ENCODE results near the gene UTS2B. TPM values are rescaled to one million over a fixed set of nuclear protein-coding genes. Genes with fewer than 3 reads are reported as not detected.
A peak's percentile ranks its signal among the peaks of the same experiment; 100 is the strongest.

UTS2B gene
- total and polyA plus RNA-seq, 2 of the 4 experiments (the other 2 are of a cell fraction): 0.72 to 0.79 TPM

DNA sequence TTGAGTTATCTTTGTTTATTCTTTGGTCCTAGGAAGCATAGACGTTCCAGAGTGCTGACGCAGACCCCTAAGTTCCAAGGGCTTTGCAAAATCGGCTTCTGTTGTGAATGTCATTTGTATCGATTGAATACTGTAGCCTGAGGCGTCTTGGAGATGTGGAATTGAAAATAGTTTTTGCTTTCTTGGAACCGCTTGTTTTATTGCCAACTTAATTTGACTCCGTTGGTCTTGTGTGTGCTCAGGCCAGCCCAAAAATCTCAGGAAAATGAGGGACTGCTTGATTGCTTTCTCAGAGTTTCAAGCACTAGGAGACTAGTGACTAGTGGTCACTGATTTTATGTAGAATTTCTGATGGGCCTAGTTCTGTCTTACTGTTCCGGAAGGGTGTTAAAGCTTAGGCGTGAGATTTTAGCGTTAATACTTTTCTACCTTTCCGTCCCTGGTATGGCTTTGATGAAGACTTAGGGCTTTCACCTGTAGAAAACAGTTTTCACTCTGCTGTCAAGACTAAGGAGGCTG, 263 bp upstream of the UTS2B start:
- peak overlapping the region; percentile 98 for H3K18ac ChIP-seq (ENCODE audit: low read depth, low read length)
- intact Hi-C loops (cut with micrococcal nuclease): loop anchor here (2.0 to 5.0 kb wide), 2 partner anchors 47 to 58 kb away; no protein-coding TSS in a partner anchor
- POLR2A ChIA-PET (ENCODE audit: unreplicated experiment): interaction anchor here (0.6 to 0.9 kb wide), 3 partner anchors 42 to 841 kb away, joined by 3 to 4 read pairs (median 3); no protein-coding TSS in a partner anchor

More for the DNA sequence above, 263 bp upstream of the UTS2B start:
- Histone ChIP-seq H3K56ac (ENCODE audit: extremely low read depth, insufficient read depth, low read length) (peak overlapping the region; percentile 100), H3K4me1 (ENCODE audit: control insufficient read depth, insufficient read depth, low read length) (peaks cover 10% of the 10 kb centered on the region), H3K4me2 (ENCODE audit: low read depth, low read length) (peak overlapping the region; percentile 95), H3K9ac (ENCODE audit: low read depth, low read length) (peak overlapping the region; percentile 100), H3K36me3 (ENCODE audit: control insufficient read depth, insufficient read depth, low read length) (no peaks in the 10 kb centered on the region), H3K4me3 (ENCODE audit: insufficient read depth, low read depth, low read length) (peak overlapping the region; percentile 86), H2BK120ac (ENCODE audit: low read depth, low read length) (peak overlapping the region; percentile 95), H3K4ac (ENCODE audit: low read depth, low read length) (peak overlapping the region; percentile 99), H3K27ac (ENCODE audit: insufficient read depth, low read length) (peak overlapping the region; percentile 100), H2BK5ac (ENCODE audit: low read depth, low read length, poor library complexity, severe bottlenecking) (peak overlapping the region; percentile 99), H2AK9ac (replicated peaks; ENCODE audit: low read depth, low read length, poor library complexity) (peak overlapping the region; percentile 95), H4K5ac (ENCODE audit: low read depth, low read length) (peak overlapping the region; percentile 91; the same call in 1 of the 2 replicates), H2AK5ac (ENCODE audit: low read depth, low read length) (peak overlapping the region; percentile 94), H4K20me1 (ENCODE audit: insufficient read depth, low read length) (peaks cover 3% of the 10 kb centered on the region; the same call in 1 of the 2 replicates), H2BK15ac (ENCODE audit: low read depth, low read length) (peak overlapping the region; percentile 88), H2AFZ (replicated peaks; ENCODE audit: low read length, poor library complexity) (peak overlapping the region; percentile 89), H3K79me1 (ENCODE audit: low read depth in 1 of 2, low read length in 2 of 2) (peaks cover 6 to 33% of the 10 kb centered on the region in 2 experiments), H4K91ac (ENCODE audit: insufficient read depth, low read depth, low read length) (peak overlapping the region; percentile 96), H3K14ac (replicated peaks; ENCODE audit: low read depth, low read length) (peak overlapping the region; percentile 98), H4K8ac (ENCODE audit: low read depth in 2 of 2, low read length in 2 of 2) (peak overlapping the region; percentile 75 to 82), H3K27me3 (ENCODE audit: control insufficient read depth, insufficient read depth, low read length) (no peaks in the 10 kb centered on the region), H3K9me3 (ENCODE audit: control insufficient read depth, insufficient read depth, low read length) (no peaks in the 10 kb centered on the region), H3K23ac (ENCODE audit: low read depth, low read length) (peak overlapping the region; percentile 100), H3K9me1 (ENCODE audit: insufficient read depth, low read length) (peaks cover 6% of the 10 kb centered on the region; the same call in 1 of the 2 replicates), H2BK20ac (ENCODE audit: low read depth, low read length) (peak overlapping the region; percentile 84)
- CTCF ChIA-PET: no interaction called here
- dilution Hi-C loops (cut with HindIII; ENCODE audit: low sequenced_read_pairs, unreplicated experiment) (no loop called here), in situ Hi-C loops (cut with MboI; ENCODE audit: low sequenced_read_pairs) (loop anchor here (25.0 kb wide), 1 partner anchor 1557 kb away; no protein-coding TSS in a partner anchor)
- DNase-seq (peak; percentile 93), ATAC-seq (ENCODE audit: low read depth) (peak; percentile 58)
- TSS peak; percentile 63 for BruUV-seq (replicated peaks)
- TF ChIP-seq MAZ (IDR thresholded peaks at IDR 0.05; ENCODE audit: borderline replicate concordance, low read depth, low read length) (no peak), MAFK (IDR thresholded peaks at IDR 0.05; ENCODE audit: low read depth, low read length) (peak; percentile 42; the same call in 1 of the 2 replicates), CEBPB (IDR thresholded peaks at IDR 0.05; ENCODE audit: low read depth, low read length) (peak; percentile 48; the same call in 1 of the 2 replicates)
- TF ChIP-seq, protein P1, sequence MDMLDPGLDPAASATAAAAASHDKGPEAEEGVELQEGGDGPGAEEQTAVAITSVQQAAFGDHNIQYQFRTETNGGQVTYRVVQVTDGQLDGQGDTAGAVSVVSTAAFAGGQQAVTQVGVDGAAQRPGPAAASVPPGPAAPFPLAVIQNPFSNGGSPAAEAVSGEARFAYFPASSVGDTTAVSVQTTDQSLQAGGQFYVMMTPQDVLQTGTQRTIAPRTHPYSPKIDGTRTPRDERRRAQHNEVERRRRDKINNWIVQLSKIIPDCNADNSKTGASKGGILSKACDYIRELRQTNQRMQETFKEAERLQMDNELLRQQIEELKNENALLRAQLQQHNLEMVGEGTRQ (IDR thresholded peaks at IDR 0.05; ENCODE audit: low read depth, low read length): no peak
- 0% methylated on average over 5 of the region's 11 CpGs; no CpG with 5 or more reads in 1 of the 2 experiments for WGBS, 2 experiments (ENCODE audit: extremely low coverage in 2 of 2, insufficient read length in 1 of 2)

Measured in IMR-90 (cell line).